SH-SY5Y (cell line): ENCODE measurements around the gene GASK1A.

Experiments used
- GATA2 ChIP-seq: IDR thresholded peaks from 2 replicates; pipeline ENCODE4 v1.6.1; 2011; ENCODE audit warnings: mild to moderate bottlenecking, low read depth, low read length
- GATA3 ChIP-seq: IDR thresholded peaks from 2 replicates; pipeline ENCODE4 v1.6.1; 2011; ENCODE audit warnings: low read depth, mild to moderate bottlenecking, low read length, moderate library complexity

- TF ChIP-seq GATA3 (no peak), GATA2 (no peak)
These were observed 3.7 kb downstream of the GASK1A start for GRCh38 chr3:42982645-42983412.
